ENCODE data around the gene TAB2.

The TAB2 gene

DNA sequence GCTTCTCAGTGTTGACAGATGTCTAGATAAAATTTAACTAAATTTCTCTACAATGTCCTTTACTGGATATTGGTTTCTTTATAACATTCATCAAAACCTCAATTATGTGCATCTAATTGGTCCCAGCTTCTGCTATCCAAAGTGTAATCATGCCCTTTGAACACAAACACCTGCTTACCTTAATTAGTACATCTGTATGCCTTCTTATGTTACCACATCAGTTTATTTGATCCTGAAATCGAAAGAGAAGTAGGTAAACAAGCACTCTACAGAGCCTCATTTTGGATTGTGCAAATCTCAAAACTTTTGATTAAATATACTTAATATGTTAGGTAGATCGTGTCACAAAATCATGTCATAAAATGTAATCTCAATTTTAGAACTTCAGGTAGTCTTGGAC is 36.5 kb downstream of the TAB2 start:
- H3K9me2 ChIP-seq (replicated peaks; ENCODE audit: control insufficient read depth, low read length): no peaks in the 10 kb centered on the region
- H3K4me3 ChIP-seq (ENCODE audit: low read length): no peak overlapping the region
- peaks cover 80% of the 10 kb centered on the region for H3K79me2 ChIP-seq (ENCODE audit: control insufficient read depth, low read length)
- no peaks in the 10 kb centered on the region; the same call in 1 of the 2 replicates for H4K20me1 ChIP-seq (ENCODE audit: control insufficient read depth, insufficient read depth, low read depth, low read length)
- H3K4me2 ChIP-seq (ENCODE audit: low read length): no peak overlapping the region
- no peak for TF ChIP-seq EZH2phosphoT487 (IDR thresholded peaks at IDR 0.05; ENCODE audit: borderline replicate concordance, low read length)
- no peak for TF ChIP-seq CTCF (IDR thresholded peaks at IDR 0.05; ENCODE audit: low read depth, low read length, poor library complexity, severe bottlenecking)
- H3K4me1 ChIP-seq (ENCODE audit: control insufficient read depth, low read length): no peaks in the 10 kb centered on the region
- H3K36me3 ChIP-seq (ENCODE audit: control insufficient read depth, low read length): no peaks in the 10 kb centered on the region
- H3K27ac ChIP-seq (ENCODE audit: low read depth, low read length): no peak overlapping the region
- H3K9me3 ChIP-seq (ENCODE audit: control insufficient read depth, insufficient read depth, low read length): no peaks in the 10 kb centered on the region
- no peaks in the 10 kb centered on the region for H3K27me3 ChIP-seq (ENCODE audit: control insufficient read depth, low read length)
- no peaks in the 10 kb centered on the region for H3F3A ChIP-seq (ENCODE audit: control insufficient read depth, insufficient read depth)

GRCh38 chr6:149356081-149356750 is 38.7 kb downstream of the TAB2 start:
- Histone ChIP-seq H3K9me3 (ENCODE audit: control insufficient read depth, insufficient read depth, low read length) (no peaks in the 10 kb centered on the region), H3K4me2 (ENCODE audit: low read length) (no peak overlapping the region), H3K27me3 (ENCODE audit: control insufficient read depth, low read length) (no peaks in the 10 kb centered on the region), H3K36me3 (ENCODE audit: control insufficient read depth, low read length) (no peaks in the 10 kb centered on the region), H3F3A (ENCODE audit: control insufficient read depth, insufficient read depth) (no peaks in the 10 kb centered on the region), H3K4me3 (ENCODE audit: low read length) (no peak overlapping the region), H3K9me2 (replicated peaks; ENCODE audit: control insufficient read depth, low read length) (no peaks in the 10 kb centered on the region), H4K20me1 (ENCODE audit: control insufficient read depth, insufficient read depth, low read depth, low read length) (no peaks in the 10 kb centered on the region), H3K79me2 (ENCODE audit: control insufficient read depth, low read length) (peaks cover 85% of the 10 kb centered on the region), H3K4me1 (ENCODE audit: control insufficient read depth, low read length) (no peaks in the 10 kb centered on the region), H3K27ac (ENCODE audit: low read depth, low read length) (no peak overlapping the region)
- TF ChIP-seq EZH2phosphoT487 (IDR thresholded peaks at IDR 0.05; ENCODE audit: borderline replicate concordance, low read length): no peak
- TF ChIP-seq CTCF (IDR thresholded peaks at IDR 0.05; ENCODE audit: low read depth, low read length, poor library complexity, severe bottlenecking): no peak

- Histone ChIP-seq H3K79me2 (ENCODE audit: control insufficient read depth, low read length) (peaks cover 84% of the 10 kb centered on the region), H3K4me1 (ENCODE audit: control insufficient read depth, low read length) (no peaks in the 10 kb centered on the region), H3F3A (ENCODE audit: control insufficient read depth, insufficient read depth) (no peaks in the 10 kb centered on the region), H3K4me3 (ENCODE audit: low read length) (no peak overlapping the region), H4K20me1 (ENCODE audit: control insufficient read depth, insufficient read depth, low read depth, low read length) (no peaks in the 10 kb centered on the region), H3K27ac (ENCODE audit: low read depth, low read length) (no peak overlapping the region), H3K36me3 (ENCODE audit: control insufficient read depth, low read length) (no peaks in the 10 kb centered on the region), H3K27me3 (ENCODE audit: control insufficient read depth, low read length) (no peaks in the 10 kb centered on the region), H3K4me2 (ENCODE audit: low read length) (no peak overlapping the region), H3K9me3 (ENCODE audit: control insufficient read depth, insufficient read depth, low read length) (no peaks in the 10 kb centered on the region), H3K9me2 (replicated peaks; ENCODE audit: control insufficient read depth, low read length) (no peaks in the 10 kb centered on the region)
- TF ChIP-seq CTCF (IDR thresholded peaks at IDR 0.05; ENCODE audit: low read depth, low read length, poor library complexity, severe bottlenecking) (no peak), EZH2phosphoT487 (IDR thresholded peaks at IDR 0.05; ENCODE audit: borderline replicate concordance, low read length) (no peak)
Observed at GRCh38 chr6:149357726-149358538, 40.4 kb downstream of the TAB2 start.

All from DOHH2 (cell line).